DMS153 (cell line): ENCODE data around the gene ZNF737.
A peak's percentile ranks its signal among the peaks of the same experiment; 100 is the strongest.
"Not testable (repeated sequence)": the region's sequence is repeated elsewhere in the genome, so short reads cannot be mapped to it uniquely, and the experiment has no call there.

Experiments
- DNase-seq: peaks from one replicate; lab custom pipeline; 2025; lab: John Stamatoyannopoulos, UW

Gene ZNF737

GRCh38 chr19:20565321-20566018 is at the start of gene ZNF737:
TSS of gene ZNF737 (minus strand) at chr19:20565781. CDS start at chr19:20565640, 141 bp downstream.
- DNase-seq, result peak; percentile 85

GRCh38 chr19:20614971-20615370 is 49.4 kb upstream of the ZNF737 start:
- not testable (repeated sequence) for DNase-seq

- no peak for DNase-seq
Observed at GRCh38 chr19:20612711-20613316, 47.2 kb upstream of the ZNF737 start.

GRCh38 chr19:20611866-20612265 is 46.3 kb upstream of the ZNF737 start:
- DNase-seq, result no peak

GRCh38 chr19:20607943-20608342 is 42.4 kb upstream of the ZNF737 start:
- DNase-seq, result no peak

- no peak for DNase-seq
Observed at GRCh38 chr19:20558571-20558970, 7.0 kb downstream of the ZNF737 start.

- no peak for DNase-seq
Observed at GRCh38 chr19:20558011-20558410, 7.6 kb downstream of the ZNF737 start.

GRCh38 chr19:20544667-20545333 is 20.8 kb downstream of the ZNF737 start:
- DNase-seq, result not testable (repeated sequence)

GRCh38 chr19:20530303-20530702 is 35.3 kb downstream of the ZNF737 start:
- not testable (repeated sequence) for DNase-seq

- no peak for DNase-seq
Observed at GRCh38 chr19:20513189-20513904, 52.2 kb downstream of the ZNF737 start.

- no peak for DNase-seq
Observed at GRCh38 chr19:20503476-20503875, 62.1 kb downstream of the ZNF737 start.
